Head of caudate nucleus (tissue), 42 donors: ENCODE measurements around the gene CLMP.
A peak's percentile ranks its signal among the peaks of the same experiment; 100 is the strongest.

Source experiments
- DNase-seq, 42 donors: peaks; one replicate each; pipeline versions ENCODE4 v3.0.0 to v3.0.0-alpha.2; 2020 to 2021; ENCODE audit warnings: mixed read lengths in 7 of 42
- intact Hi-C: fragments of 100-400 bp; cut with DNase I; formaldehyde crosslinking; loops from one replicate; pipeline ENCODE4 v1.15.0; 2022

CLMP gene

GRCh38 chr11:123195188-123196059, at the start of gene CLMP:
CLMP (minus strand) TSS chr11:123195248; CDS start chr11:123194940, 308 bp downstream.
- peak in 10 of 42 donors; percentile 6 to 49 (median 13) for DNase-seq
- intact Hi-C loops = no loop called here

- peak in 1 of 42 donors; percentile 20 for DNase-seq
- intact Hi-C loops = no loop called here
Observed at GRCh38 chr11:123241874-123242543, 47.0 kb upstream of the CLMP start.

DNA sequence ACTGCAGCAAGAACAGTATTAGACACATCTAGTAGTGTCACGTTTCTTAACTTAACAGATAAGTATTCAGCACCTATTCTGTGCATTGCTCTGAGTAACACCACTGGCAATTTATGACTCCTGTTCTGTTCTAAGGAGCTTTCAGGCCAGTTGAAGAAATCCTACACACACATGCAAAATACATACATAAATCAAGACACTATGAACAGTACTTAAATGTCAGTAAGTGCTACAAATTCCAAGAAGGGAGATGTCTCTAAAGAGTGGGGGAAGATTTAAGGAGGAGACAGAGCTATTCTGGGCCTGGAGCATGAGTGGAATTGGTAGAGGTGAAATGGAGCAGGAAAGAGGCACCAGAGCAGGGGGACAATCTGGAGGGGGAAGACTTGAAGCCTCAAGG, 46.2 kb upstream of the CLMP start:
- intact Hi-C loops = no loop called here
- DNase-seq = no peak

DNA sequence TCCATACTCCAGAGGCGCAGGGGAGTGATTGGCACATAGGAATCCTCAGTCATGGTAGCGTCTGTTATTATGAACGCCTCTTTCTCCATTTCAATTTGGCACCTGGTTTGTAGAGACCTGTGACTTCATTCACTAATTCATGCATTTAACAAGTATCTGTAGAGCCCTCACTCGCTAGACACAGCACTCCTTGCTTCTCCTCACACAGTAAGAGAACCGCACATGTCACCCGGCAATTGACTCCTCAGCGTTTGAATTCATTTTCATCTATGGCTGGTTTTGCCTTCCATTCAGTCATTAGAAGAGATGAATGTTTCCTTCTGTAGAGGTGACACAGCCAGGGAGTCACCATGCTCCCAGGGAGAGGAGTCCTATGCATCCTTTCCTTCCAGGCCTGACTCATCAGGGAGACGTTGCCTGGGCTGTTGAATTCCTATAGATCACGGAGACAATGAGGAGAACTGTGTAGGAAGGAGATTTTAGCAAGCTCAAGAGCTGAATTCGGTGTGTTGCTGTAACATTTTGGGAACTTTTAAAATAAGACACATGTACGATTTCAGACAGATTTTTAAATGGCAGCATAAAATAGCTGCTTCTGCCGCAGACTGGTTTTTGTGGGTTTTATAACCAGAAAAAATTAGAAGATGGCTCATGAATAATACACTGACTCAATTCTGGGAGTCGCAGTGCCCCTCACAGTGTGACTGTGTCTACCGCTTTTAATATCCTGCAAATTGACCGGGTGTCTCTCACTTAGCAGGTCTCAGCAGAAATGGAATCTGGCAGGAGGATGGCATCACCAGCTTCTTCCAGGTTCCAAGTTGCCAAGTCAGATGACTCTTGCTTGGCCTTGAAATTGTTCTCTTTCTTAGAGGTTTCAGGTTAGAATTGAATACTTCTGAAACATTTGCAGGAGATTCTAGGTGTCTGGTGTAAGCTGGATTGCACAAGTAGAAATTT, 44.4 kb upstream of the CLMP start:
- DNase-seq = peak in 31 of 42 donors; percentile 14 to 85 (median 56)
- intact Hi-C loops = no loop called here

DNA sequence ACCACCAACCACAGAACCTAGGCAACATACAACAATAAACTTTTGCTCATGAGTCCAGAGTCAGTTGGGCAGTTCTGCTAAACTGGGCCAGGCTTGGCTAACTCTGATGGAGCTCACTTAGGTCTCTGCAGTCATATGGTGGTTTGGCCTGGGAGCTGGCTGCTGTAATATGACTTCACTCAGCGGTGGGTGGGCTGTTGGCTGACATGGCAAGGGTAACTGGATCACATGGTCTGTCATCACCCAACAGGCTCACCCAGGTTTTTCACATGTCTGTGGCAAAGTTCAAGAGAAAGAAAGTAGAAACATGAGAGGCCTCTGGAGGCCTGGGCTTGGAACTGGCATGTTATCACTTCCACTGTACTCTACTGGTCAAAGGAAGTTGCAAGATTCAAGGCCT, 43.2 kb upstream of the CLMP start:
- DNase-seq = no peak
- intact Hi-C loops = no loop called here

GRCh38 chr11:123236879-123237278, 41.8 kb upstream of the CLMP start:
- no peak for DNase-seq
- intact Hi-C loops = no loop called here

GRCh38 chr11:123235656-123236261, 40.7 kb upstream of the CLMP start:
- intact Hi-C loops = no loop called here
- DNase-seq = no peak

- intact Hi-C loops = no loop called here
- peak in 39 of 42 donors; percentile 16 to 80 (median 44) for DNase-seq
Observed at GRCh38 chr11:123235117-123235655, 40.1 kb upstream of the CLMP start.

DNA sequence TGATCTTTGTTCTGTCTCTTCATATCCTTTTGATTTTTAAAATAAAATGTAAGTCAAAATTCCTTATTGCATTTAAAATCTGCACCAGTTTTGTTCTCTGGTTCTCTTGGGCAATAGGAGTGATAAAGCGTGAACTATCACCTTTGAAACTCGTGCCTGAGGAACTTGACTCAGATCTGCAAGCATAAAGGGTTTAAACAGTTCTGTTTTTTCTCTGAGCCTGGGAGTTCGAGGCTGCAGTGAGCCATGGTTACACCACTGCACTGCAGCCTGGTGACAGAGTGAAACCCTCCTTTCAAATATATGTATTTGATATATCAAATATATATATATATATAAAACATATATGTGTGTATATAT, 38.9 kb upstream of the CLMP start:
- intact Hi-C loops = no loop called here
- no peak for DNase-seq

DNA sequence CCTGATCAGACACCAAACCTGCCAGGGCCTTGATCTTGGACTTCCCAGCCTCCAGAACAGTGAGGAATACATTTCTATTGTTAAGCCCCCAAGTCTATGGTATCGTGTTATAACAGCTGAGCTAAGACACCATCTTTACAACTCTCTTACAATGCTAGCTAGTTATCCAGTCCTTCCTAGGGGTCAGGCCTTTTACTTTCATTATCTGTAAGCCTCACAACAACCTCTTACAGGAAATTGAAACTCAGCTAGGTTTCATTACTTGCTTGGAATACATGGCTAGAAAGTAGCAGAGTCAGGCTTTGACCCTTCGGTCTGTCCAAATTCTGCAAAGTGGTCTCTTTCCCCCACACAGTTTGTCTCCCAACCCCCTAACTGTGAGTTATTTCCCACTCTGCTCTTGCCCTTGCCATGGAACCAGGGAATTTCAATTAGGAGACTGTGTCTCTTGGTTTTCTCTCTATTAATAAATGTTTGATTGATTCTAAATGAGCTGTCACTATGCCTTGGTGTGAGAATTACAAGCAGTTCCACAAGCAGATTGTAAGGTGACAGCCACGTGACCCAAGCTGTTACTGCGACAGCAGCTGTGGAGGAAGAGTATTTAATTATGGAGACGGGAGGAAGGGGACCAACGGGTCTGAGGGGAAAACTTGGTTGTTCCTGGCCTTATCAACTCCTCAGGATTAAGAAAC, 38.4 kb upstream of the CLMP start:
- DNase-seq = peak in 22 of 42 donors; percentile 5 to 61 (median 34)
- intact Hi-C loops = no loop called here

GRCh38 chr11:123231777-123232176, 36.7 kb upstream of the CLMP start:
- DNase-seq = no peak
- intact Hi-C loops = no loop called here

DNA sequence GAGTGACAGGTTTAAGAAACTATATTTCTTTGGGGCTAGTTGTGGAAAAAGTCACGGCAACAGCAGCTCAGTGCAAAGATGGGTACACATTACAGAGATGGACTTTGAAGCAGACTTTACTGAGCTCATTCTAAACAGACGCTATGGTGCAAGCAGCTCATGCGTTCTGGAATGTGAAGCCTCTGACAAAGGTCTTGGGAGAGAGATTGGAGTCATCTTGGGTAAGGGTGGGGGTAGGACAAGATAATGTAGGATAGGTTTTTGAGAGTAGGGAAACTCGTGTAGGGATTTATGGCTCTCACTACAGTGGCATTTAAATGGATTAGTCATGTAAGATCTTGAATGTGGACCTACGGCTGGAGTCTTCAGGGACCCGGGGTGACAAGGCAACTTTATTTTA, 36.2 kb upstream of the CLMP start:
- intact Hi-C loops = no loop called here
- DNase-seq = no peak

DNA sequence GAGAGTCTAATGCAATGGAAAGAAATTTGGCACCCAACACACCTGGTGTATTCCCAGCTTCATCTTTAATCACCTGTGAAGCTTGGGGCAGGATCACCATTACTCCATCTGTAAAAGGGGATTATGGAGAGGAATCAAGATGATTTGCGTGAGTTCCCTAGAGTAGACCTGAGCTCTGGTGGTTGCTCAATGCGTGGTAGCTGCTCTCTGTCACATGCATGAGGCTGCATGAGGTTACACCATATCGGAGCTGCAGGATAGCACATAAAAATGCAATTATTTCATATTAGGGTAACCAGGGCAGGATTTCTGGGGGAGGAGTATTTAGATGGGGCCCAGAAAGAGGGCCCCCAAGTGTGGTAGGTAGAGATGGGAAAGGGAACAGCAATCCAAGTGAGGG, 35.3 kb upstream of the CLMP start:
- intact Hi-C loops = no loop called here
- no peak for DNase-seq

GRCh38 chr11:123228496-123229163, 33.6 kb upstream of the CLMP start:
- DNase-seq = no peak
- intact Hi-C loops = no loop called here

- DNase-seq = no peak
- intact Hi-C loops = no loop called here
Observed at GRCh38 chr11:123227763-123228495, 32.9 kb upstream of the CLMP start.

- intact Hi-C loops = no loop called here
- no peak for DNase-seq
Observed at GRCh38 chr11:123221584-123221983, 26.5 kb upstream of the CLMP start.

- intact Hi-C loops = no loop called here
- no peak for DNase-seq
Observed at GRCh38 chr11:123221096-123221561, 26.1 kb upstream of the CLMP start.
